LNCaP clone FGC (cell line): ENCODE measurements around the gene ICE2.

Experiments
- DNase-seq: peaks from one replicate; pipeline ENCODE4 v3.0.0-alpha.2; 2011; ENCODE audit warnings: low read depth
- H3K4me3 ChIP-seq: 2 replicates; pipeline ENCODE4 v1.5.1; 2011; ENCODE audit warnings: mild to moderate bottlenecking, low read depth, low read length, control low read depth
- CTCF ChIP-seq: IDR thresholded peaks from 2 replicates; pipeline ENCODE4 v1.5.1; 2012; ENCODE audit warnings: mild to moderate bottlenecking; ENCODE audit not compliant: control insufficient read depth, insufficient read depth; ENCODE audit errors: extremely low read depth

Gene ICE2

GRCh38 chr15:60520825-60521368 lies 42.0 kb upstream of the ICE2 start:
- DNase-seq = peak; percentile 63
- no peak overlapping the region for H3K4me3 ChIP-seq
- TF ChIP-seq CTCF = peak; percentile 97

GRCh38 chr15:60520013-60520824 lies 41.3 kb upstream of the ICE2 start:
- DNase-seq = no peak
- no peak overlapping the region for H3K4me3 ChIP-seq
- no peak for TF ChIP-seq CTCF

- TF ChIP-seq CTCF = no peak
- DNase-seq = no peak
- H3K4me3 ChIP-seq = no peak overlapping the region
Measured at GRCh38 chr15:60519218-60519617, 40.3 kb upstream of the ICE2 start.

GRCh38 chr15:60518511-60518910 lies 39.6 kb upstream of the ICE2 start:
- no peak overlapping the region for H3K4me3 ChIP-seq
- no peak for TF ChIP-seq CTCF
- no peak for DNase-seq

- no peak overlapping the region for H3K4me3 ChIP-seq
- no peak for TF ChIP-seq CTCF
Measured at GRCh38 chr15:60514261-60514881, 35.4 kb upstream of the ICE2 start.

GRCh38 chr15:60513676-60514075 lies 34.7 kb upstream of the ICE2 start:
- no peak overlapping the region for H3K4me3 ChIP-seq
- TF ChIP-seq CTCF = no peak
- DNase-seq = no peak

More at GRCh38 chr15:60514261-60514881, 35.4 kb upstream of the ICE2 start:
- DNase-seq = no peak
